A673 (cell line): ENCODE results near the gene VENTX. TPM values are rescaled to one million over a fixed set of nuclear protein-coding genes. Genes with fewer than 3 reads are reported as not detected.

ENCODE experiments used
- BruUV-seq: library from RNA; stranded (reverse); fragments of 400-500 nt; replicated peaks from 2 replicates; lab custom pipeline; 2021; lab: Mats Ljungman, UMichigan
- CTCF ChIA-PET: fragments of 300-600 bp; sonication (Branson Sonifier 250); formaldehyde crosslinking; loops from one replicate; lab custom pipeline; 2022; ENCODE audit warnings: antibody characterized with exemption; lab: Charles Lee
- POLR2A ChIA-PET: fragments of 300-600 bp; sonication (Branson Sonifier 250); formaldehyde crosslinking; loops from one replicate; lab custom pipeline; 2022; ENCODE audit warnings: antibody characterized with exemption; ENCODE audit not compliant: low non-redundant PET; lab: Charles Lee
- DNase-seq: peaks from one replicate; pipeline ENCODE4 v3.0.0-alpha.2; 2015; ENCODE audit warnings: low spot score
- H3K27ac ChIP-seq: fragments of 200-600 bp; sonication (generic); 2 replicates; pipeline ENCODE4 v1.5.1; 2016; ENCODE audit warnings: mixed run types, low read depth, mild to moderate bottlenecking, mixed read lengths, antibody characterized with exemption, low read length; ENCODE audit not compliant: poor library complexity, severe bottlenecking
- H3K27me3 ChIP-seq: fragments of 200-600 bp; sonication (generic); replicated peaks from 2 replicates; pipeline ENCODE4 v1.6.1; 2017; ENCODE audit warnings: mixed run types, low read depth, mild to moderate bottlenecking, mixed read lengths, antibody characterized with exemption, low read length; ENCODE audit not compliant: insufficient read depth, poor library complexity
- H3K36me3 ChIP-seq: fragments of 200-600 bp; sonication (generic); 2 replicates; pipeline ENCODE4 v1.6.1; 2016; ENCODE audit warnings: mixed run types, mild to moderate bottlenecking, mixed read lengths, antibody characterized with exemption, low read length; ENCODE audit not compliant: insufficient read depth, poor library complexity, severe bottlenecking
- H3K4me1 ChIP-seq: fragments of 200-600 bp; sonication (generic); 2 replicates; pipeline ENCODE4 v1.6.1; 2017; ENCODE audit warnings: mixed run types, mild to moderate bottlenecking, mixed read lengths, antibody characterized with exemption, low read length; ENCODE audit not compliant: insufficient read depth, poor library complexity, severe bottlenecking
- H3K4me3 ChIP-seq: fragments of 200-600 bp; sonication (generic); 2 replicates; pipeline ENCODE4 v1.5.1; 2016; ENCODE audit warnings: low read depth, mixed run types, mild to moderate bottlenecking, mixed read lengths, low read length; ENCODE audit not compliant: poor library complexity, severe bottlenecking
- H3K9me3 ChIP-seq: fragments of 200-600 bp; sonication (generic); 2 replicates; pipeline ENCODE4 v1.6.1; 2016; ENCODE audit warnings: mixed run types, low read depth, mild to moderate bottlenecking, mixed read lengths, antibody characterized with exemption, low read length; ENCODE audit not compliant: poor library complexity, severe bottlenecking
- CTCF ChIP-seq: fragments of 300-800, 200-600 bp; sonication (generic); conservative IDR thresholded peaks from 2 replicates; pipeline ENCODE4 v1.5.1; 2017; ENCODE audit warnings: low read depth, mild to moderate bottlenecking, antibody characterized with exemption, low read length, moderate library complexity, mixed read lengths
- EZH2 ChIP-seq: fragments of 200-600 bp; sonication (generic); IDR thresholded peaks from 2 replicates; pipeline ENCODE4 v1.6.1; 2017; ENCODE audit warnings: borderline replicate concordance, low read depth, mild to moderate bottlenecking, mixed read lengths, antibody characterized with exemption, low read length; ENCODE audit not compliant: poor library complexity, severe bottlenecking
- intact Hi-C: fragments of 100-400 bp; cut with micrococcal nuclease; formaldehyde crosslinking; loops from one replicate; pipeline ENCODE4 v1.10.0; 2022; ENCODE audit not compliant: unreplicated experiment
- total RNA-seq: library from RNA; stranded (reverse); gene quantifications from 2 replicates; pipeline ENCODE4 v1.2.3, GENCODE V29; 2021

The VENTX gene
- total RNA-seq, 1 experiment from 2014 or later = not detected

GRCh38 chr10:133282846-133283390 lies 45.3 kb downstream of the VENTX start:
- ChIA-PET POLR2A (no interaction called here), CTCF (no interaction called here)
- DNase-seq = no peak
- no peak for TF ChIP-seq CTCF
- no peak for TF ChIP-seq EZH2
- no peaks in the 10 kb centered on the region for H3K27me3 ChIP-seq
- no TSS peak for BruUV-seq
- no peak overlapping the region for H3K4me3 ChIP-seq
- H3K9me3 ChIP-seq = no peaks in the 10 kb centered on the region
- intact Hi-C loops = no loop called here
- peaks cover 36% of the 10 kb centered on the region for H3K36me3 ChIP-seq
- no peaks in the 10 kb centered on the region for H3K4me1 ChIP-seq
- H3K27ac ChIP-seq = no peak overlapping the region

- intact Hi-C loops = no loop called here
- H3K36me3 ChIP-seq = peaks cover 46% of the 10 kb centered on the region
- no peak for DNase-seq
- no peaks in the 10 kb centered on the region for H3K9me3 ChIP-seq
- no peak overlapping the region for H3K4me3 ChIP-seq
- no peak overlapping the region for H3K27ac ChIP-seq
- no peaks in the 10 kb centered on the region for H3K27me3 ChIP-seq
- H3K4me1 ChIP-seq = no peaks in the 10 kb centered on the region
- ChIA-PET POLR2A (no interaction called here), CTCF (no interaction called here)
- TF ChIP-seq CTCF (no peak), EZH2 (no peak)
- BruUV-seq = no TSS peak
Observed at GRCh38 chr10:133283931-133284330, 46.3 kb downstream of the VENTX start.

- peaks cover 55% of the 10 kb centered on the region for H3K36me3 ChIP-seq
- no peak overlapping the region for H3K4me3 ChIP-seq
- DNase-seq = no peak
- CTCF ChIA-PET = no interaction called here
- no peaks in the 10 kb centered on the region for H3K4me1 ChIP-seq
- no peak for TF ChIP-seq EZH2
- TF ChIP-seq CTCF = no peak
- no TSS peak for BruUV-seq
- intact Hi-C loops = no loop called here
- no peaks in the 10 kb centered on the region for H3K9me3 ChIP-seq
- POLR2A ChIA-PET = no interaction called here
- H3K27ac ChIP-seq = no peak overlapping the region
- no peaks in the 10 kb centered on the region for H3K27me3 ChIP-seq
Observed at GRCh38 chr10:133285217-133285616, 47.6 kb downstream of the VENTX start.
